Measurements from ENCODE around the gene ALG9.

Gene ALG9

GRCh38 chr11:111836162-111836561 is 35.2 kb downstream of the ALG9 start:
- no peak for DNase-seq (ENCODE audit: low read depth, low spot score)

GRCh38 chr11:111835665-111836064 is 35.7 kb downstream of the ALG9 start:
- DNase-seq (ENCODE audit: low read depth, low spot score) = no peak

- DNase-seq (ENCODE audit: low read depth, low spot score) = no peak
These were observed 36.8 kb downstream of the ALG9 start for GRCh38 chr11:111834432-111835163.

- DNase-seq (ENCODE audit: low read depth, low spot score) = no peak
These were observed 37.9 kb downstream of the ALG9 start for GRCh38 chr11:111833524-111833923.

- DNase-seq (ENCODE audit: low read depth, low spot score) = no peak
These were observed 42.0 kb downstream of the ALG9 start for GRCh38 chr11:111829185-111829968.

GRCh38 chr11:111826322-111826950 is 44.9 kb downstream of the ALG9 start:
- DNase-seq (ENCODE audit: low read depth, low spot score) = no peak

GRCh38 chr11:111823629-111824028 is 47.8 kb downstream of the ALG9 start:
- DNase-seq (ENCODE audit: low read depth, low spot score) = no peak

- DNase-seq (ENCODE audit: low read depth, low spot score) = no peak
These were observed 48.2 kb downstream of the ALG9 start for GRCh38 chr11:111823131-111823530.

GRCh38 chr11:111819829-111820237 is 51.5 kb downstream of the ALG9 start:
- DNase-seq (ENCODE audit: low read depth, low spot score) = no peak

GRCh38 chr11:111819161-111819828 is 52.1 kb downstream of the ALG9 start:
- no peak for DNase-seq (ENCODE audit: low read depth, low spot score)

GRCh38 chr11:111815489-111815888 is 55.9 kb downstream of the ALG9 start:
- no peak for DNase-seq (ENCODE audit: low read depth, low spot score)

- DNase-seq (ENCODE audit: low read depth, low spot score) = no peak
These were observed 56.6 kb downstream of the ALG9 start for GRCh38 chr11:111814557-111815320.

- DNase-seq (ENCODE audit: low read depth, low spot score) = no peak
These were observed 57.3 kb downstream of the ALG9 start for GRCh38 chr11:111814106-111814505.

GRCh38 chr11:111812211-111812610 is 59.2 kb downstream of the ALG9 start:
- no peak for DNase-seq (ENCODE audit: low read depth, low spot score)

GRCh38 chr11:111811445-111811844 is 59.9 kb downstream of the ALG9 start:
- DNase-seq (ENCODE audit: low read depth, low spot score) = no peak

GRCh38 chr11:111808834-111809233 is 62.5 kb downstream of the ALG9 start:
- DNase-seq (ENCODE audit: low read depth, low spot score) = no peak

- DNase-seq (ENCODE audit: low read depth, low spot score) = no peak
These were observed 63.3 kb downstream of the ALG9 start for GRCh38 chr11:111808063-111808588.

GRCh38 chr11:111807076-111807475 is 64.3 kb downstream of the ALG9 start:
- no peak for DNase-seq (ENCODE audit: low read depth, low spot score)

GRCh38 chr11:111801135-111801534 is 70.2 kb downstream of the ALG9 start:
- DNase-seq (ENCODE audit: low read depth, low spot score) = no peak

GRCh38 chr11:111798279-111798678 is 73.1 kb downstream of the ALG9 start:
- DNase-seq (ENCODE audit: low read depth, low spot score) = no peak

GRCh38 chr11:111797145-111797581 is 74.2 kb downstream of the ALG9 start:
- no peak for DNase-seq (ENCODE audit: low read depth, low spot score)
